ENCODE results near the gene ZNF442.
A peak's percentile ranks its signal among the peaks of the same experiment; 100 is the strongest.
"Not testable (repeated sequence)": the region's sequence is repeated elsewhere in the genome, so short reads cannot be mapped to it uniquely, and the experiment has no call there.

ZNF442 gene

DNA sequence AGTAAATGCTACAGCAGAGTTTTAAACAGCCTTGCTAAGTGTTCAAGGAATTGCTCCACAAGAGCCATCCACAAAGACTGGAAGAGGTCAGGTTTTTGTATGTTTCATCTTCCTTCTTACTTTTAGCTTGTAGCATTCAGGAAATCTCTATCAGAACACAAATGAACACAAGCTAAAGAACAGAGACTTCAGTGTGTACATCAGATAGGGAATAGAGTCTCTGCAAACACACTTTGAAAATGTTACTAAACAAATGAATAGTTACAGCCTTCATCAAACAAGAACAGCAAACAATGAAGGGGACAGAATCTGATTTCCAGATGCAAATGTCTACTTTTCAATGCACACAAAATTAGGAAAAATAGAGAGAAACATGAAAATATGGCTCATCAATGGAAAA, 39.8 kb downstream of the ZNF442 start:
- DNase-seq, result no peak

- no peak for DNase-seq
These were observed 46.6 kb downstream of the ZNF442 start for GRCh38 chr19:12318782-12319413.

GRCh38 chr19:12314553-12314952, 50.9 kb downstream of the ZNF442 start:
- peak; percentile 47 for DNase-seq

DNA sequence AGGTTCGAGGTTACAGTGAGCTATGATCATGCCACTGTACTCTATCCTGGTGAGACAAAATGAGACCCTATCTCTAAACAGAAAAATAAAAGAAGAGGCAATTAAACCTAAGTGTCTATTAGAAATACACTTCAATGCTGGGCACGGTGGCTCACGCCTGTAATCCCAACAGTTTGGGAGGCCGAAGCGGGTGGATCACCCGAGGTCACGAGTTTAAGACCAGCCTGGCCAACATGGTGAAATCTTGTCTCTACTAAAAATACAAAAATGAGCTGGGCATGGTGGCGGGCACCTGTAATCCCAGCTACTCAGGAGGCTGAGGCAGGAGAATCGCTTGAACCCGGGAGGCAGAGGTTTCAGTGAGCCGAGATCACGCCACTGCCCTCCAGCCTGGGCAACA, 56.6 kb downstream of the ZNF442 start:
- DNase-seq, result not testable (repeated sequence)

Data from OCI-M1 (cell line).